LoVo (cell line): ENCODE measurements around the gene BBS9.
"Not testable (repeated sequence)": the region's sequence is repeated elsewhere in the genome, so short reads cannot be mapped to it uniquely, and the experiment has no call there.

Experiments used
- DNase-seq: peaks from one replicate; pipeline ENCODE4 v3.0.0-alpha.2; 2016; ENCODE audit warnings: low spot score

Gene BBS9

DNA sequence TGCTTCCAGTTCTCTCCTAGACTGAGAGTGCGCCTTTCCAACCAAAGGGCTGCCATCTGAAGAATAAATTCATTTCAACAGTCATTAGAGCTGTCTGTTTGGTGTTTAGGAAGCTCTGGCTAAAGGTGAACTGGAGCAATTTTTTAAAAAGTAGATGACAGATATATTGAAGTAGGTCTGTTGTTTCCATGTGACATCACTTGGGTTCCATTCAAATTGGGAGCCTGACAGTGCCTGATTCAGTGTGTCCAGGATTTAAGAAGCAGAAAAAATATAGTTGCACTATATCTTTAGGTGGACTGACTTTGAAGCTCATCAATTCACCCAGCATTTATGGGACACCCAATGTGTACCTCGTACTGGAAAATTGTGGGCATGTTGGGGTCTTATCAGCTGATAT lies 367.7 kb downstream of the BBS9 start:
- DNase-seq, result no peak

GRCh38 chr7:33500703-33501701 lies 371.6 kb downstream of the BBS9 start:
- no peak for DNase-seq

DNA sequence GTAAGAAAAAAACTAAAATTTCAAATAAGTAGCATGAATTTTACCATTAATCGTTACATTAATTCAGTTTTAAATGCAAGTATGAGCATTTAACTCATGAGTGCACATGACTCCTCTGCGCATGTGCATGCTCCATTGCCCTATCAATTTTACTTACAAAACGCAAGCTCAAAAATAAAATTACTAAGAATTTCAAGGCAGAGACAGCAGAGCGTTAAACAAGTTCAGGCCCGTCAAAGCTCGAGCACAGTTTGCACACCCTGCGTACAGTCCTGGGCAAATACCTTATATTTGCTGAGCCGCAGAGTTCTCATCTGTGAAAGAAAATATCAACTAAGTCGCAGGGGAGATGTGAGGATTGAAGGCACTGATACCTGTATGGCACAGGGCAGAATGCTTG lies 373.6 kb downstream of the BBS9 start:
- no peak for DNase-seq

- no peak for DNase-seq
Observed at GRCh38 chr7:33503736-33504135, 374.4 kb downstream of the BBS9 start.

DNA sequence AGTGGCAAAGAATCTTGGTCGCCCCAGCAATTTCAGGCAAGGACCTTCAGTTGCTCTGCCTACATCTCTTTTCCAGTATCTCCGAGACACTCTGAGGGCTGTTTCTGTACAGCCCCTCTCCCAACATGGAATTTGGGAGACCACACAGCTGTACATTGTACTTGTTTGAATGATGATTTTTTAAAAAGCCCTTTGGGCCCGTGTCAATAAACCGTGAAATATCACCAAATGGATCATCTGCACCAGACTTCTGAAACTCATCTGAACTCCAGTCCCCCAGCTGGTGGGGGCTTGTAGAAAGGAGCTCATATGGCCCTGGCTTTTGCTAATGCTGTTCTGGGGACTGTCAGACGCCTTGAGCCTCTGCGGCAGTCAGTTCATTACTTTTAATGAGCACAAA lies 374.9 kb downstream of the BBS9 start:
- DNase-seq, result no peak

- DNase-seq, result no peak
Observed at GRCh38 chr7:33509206-33509605, 379.8 kb downstream of the BBS9 start.

GRCh38 chr7:33511778-33512177 lies 382.4 kb downstream of the BBS9 start:
- DNase-seq, result no peak

GRCh38 chr7:33516568-33516967 lies 387.2 kb downstream of the BBS9 start:
- no peak for DNase-seq

GRCh38 chr7:33517191-33517590 lies 387.8 kb downstream of the BBS9 start:
- no peak for DNase-seq

GRCh38 chr7:33527008-33527407 lies 397.6 kb downstream of the BBS9 start:
- not testable (repeated sequence) for DNase-seq

GRCh38 chr7:33527613-33528012 lies 398.2 kb downstream of the BBS9 start:
- not testable (repeated sequence) for DNase-seq

- no peak for DNase-seq
Observed at GRCh38 chr7:33529070-33529469, 399.7 kb downstream of the BBS9 start.

- DNase-seq, result no peak
Observed at GRCh38 chr7:33530664-33531063, 401.3 kb downstream of the BBS9 start.

- no peak for DNase-seq
Observed at GRCh38 chr7:33531888-33532287, 402.5 kb downstream of the BBS9 start.

- DNase-seq, result no peak
Observed at GRCh38 chr7:33534833-33535232, 405.5 kb downstream of the BBS9 start.

GRCh38 chr7:33535989-33536388 lies 406.6 kb downstream of the BBS9 start:
- no peak for DNase-seq

- no peak for DNase-seq
Observed at GRCh38 chr7:33536398-33537103, 407.2 kb downstream of the BBS9 start.

DNA sequence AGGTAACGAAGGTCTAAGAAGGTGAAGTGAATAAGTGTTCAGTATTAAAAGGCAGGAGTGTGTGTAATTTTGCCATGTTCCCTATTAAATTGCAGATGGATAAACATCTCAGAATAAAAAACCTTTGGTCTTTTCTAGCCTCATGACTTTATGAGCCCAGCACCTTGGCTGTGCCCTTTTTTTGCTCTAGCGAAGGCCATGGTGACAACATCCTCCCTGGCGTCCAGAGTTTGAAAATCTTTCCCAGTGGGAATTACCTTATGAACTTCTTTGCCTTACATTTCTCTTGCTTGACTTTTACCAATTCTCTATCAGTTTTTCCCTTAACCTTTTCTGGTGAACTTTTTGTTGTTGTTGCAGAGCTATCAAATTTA lies 407.7 kb downstream of the BBS9 start:
- no peak for DNase-seq

GRCh38 chr7:33539198-33539597 lies 409.8 kb downstream of the BBS9 start:
- DNase-seq, result no peak

DNA sequence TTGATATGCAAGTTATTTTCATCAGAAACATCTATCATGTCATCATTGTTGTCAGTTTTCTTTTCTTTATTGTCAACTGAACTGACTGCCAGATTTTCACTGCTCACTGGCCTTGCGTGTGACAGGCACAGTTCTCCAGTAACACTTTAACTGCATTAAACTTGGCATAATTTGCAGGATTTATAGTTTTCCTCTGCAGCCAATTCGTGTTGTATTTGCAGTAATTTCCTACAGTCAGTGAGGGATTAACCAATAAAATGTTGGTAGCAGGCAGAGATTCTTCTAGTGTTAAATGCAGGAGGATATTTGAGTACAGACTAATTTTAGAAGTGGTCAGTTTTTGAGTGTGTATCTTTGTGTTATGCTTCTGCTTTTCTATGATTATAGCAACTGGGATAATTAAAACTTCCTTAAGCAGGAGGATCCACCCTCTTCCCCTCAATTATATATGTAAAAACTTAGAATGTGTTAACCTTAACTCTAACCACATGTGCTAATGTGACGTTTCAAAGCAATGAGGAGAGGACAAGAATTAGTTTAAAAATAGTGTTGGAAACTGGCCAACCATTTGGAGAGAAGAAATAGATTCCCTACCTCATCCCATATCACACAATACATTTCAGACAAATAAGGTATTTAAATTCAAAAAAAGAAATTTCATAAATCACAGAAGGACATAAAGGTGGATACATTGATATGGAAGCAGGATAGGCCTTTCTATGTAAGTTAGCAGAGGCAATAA lies 410.5 kb downstream of the BBS9 start:
- no peak for DNase-seq

- no peak for DNase-seq
Observed at GRCh38 chr7:33547880-33548279, 418.5 kb downstream of the BBS9 start.

GRCh38 chr7:33550363-33550762 lies 421.0 kb downstream of the BBS9 start:
- no peak for DNase-seq

GRCh38 chr7:33550979-33551378 lies 421.6 kb downstream of the BBS9 start:
- DNase-seq, result no peak
